GM19463 (cell line): ENCODE results near the gene ADGB.
"Not testable (repeated sequence)": the region's sequence is repeated elsewhere in the genome, so short reads cannot be mapped to it uniquely, and the experiment has no call there.

ENCODE experiments used
- ATAC-seq: cut with Tn5 transposase; IDR thresholded peaks from one replicate; pipeline ENCODE4 v1.9.1; 2021; ENCODE audit warnings: mild to moderate bottlenecking, moderate library complexity; ENCODE audit not compliant: unreplicated experiment

Gene ADGB

DNA sequence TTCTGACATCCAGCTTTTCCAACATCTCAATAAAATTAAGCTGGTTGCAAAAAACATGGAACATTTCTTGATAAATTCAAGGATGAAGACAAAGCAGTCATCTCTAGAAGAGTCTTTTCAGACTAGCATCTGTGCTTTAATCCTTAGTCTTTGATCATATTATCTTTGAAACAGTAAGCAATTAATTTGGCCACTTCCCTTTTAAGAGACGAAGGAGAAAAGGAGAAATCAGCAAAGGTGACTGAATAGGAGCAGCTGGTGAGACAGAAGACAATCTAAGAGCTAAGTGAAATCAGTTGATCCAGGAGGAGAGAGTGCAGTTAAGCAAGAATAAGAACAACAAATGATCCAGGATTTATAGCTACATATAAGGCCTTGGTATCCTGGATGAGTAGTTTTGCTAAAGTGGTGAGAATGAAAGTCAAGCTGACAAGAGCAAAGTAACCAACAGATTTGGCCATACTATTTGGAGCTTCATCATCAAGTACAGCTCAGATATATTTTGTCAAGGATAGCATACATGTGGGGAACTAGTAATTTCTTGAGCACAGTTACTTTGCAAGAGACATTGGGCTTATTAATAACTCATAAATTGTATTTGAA is 215.5 kb downstream of the ADGB start:
- no peak for ATAC-seq

DNA sequence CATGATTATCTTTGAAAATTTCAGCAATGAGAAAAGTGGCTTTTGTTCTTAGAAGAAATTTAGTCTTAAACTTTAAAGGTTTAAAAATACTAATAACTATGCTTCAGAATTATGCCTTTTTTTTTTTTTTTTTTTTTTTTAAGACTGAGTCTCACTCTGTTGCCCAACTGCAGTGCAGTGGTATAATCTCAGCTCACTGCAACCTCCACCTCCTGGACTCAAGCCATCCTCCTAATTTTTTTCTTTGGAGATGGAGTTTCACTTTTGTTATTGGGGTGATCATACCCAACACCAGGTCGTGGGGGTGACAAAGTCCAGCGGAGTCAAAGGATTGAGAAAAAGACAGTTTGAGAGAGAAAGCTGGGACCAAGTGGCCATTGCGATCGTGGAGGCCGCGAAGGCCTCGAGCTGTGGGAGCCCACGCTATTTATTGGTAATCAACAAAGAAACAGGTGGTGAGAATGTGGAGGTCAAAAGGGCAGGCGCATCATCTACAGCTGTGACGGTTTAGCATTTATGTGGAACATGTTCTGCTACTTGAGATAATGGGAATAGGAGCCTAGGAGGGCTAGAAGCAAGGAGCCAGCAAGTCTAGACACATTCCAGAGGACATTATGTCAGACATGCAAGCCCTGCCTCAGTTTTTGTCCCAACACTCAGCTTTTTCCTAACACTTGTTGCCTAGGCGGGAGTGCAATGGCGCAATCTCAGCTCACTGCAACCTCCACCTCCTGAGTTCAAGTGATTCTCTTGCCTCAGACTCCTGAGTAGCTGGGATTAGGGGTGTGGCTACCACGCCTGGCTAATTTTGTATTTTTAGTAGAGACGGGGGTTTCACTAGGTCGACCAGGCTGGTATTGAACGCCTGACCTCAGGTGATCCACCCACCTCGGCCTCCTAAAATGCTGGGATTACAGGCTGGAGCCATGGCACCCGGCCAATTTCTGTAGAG is 217.0 kb downstream of the ADGB start:
- not testable (repeated sequence) for ATAC-seq

DNA sequence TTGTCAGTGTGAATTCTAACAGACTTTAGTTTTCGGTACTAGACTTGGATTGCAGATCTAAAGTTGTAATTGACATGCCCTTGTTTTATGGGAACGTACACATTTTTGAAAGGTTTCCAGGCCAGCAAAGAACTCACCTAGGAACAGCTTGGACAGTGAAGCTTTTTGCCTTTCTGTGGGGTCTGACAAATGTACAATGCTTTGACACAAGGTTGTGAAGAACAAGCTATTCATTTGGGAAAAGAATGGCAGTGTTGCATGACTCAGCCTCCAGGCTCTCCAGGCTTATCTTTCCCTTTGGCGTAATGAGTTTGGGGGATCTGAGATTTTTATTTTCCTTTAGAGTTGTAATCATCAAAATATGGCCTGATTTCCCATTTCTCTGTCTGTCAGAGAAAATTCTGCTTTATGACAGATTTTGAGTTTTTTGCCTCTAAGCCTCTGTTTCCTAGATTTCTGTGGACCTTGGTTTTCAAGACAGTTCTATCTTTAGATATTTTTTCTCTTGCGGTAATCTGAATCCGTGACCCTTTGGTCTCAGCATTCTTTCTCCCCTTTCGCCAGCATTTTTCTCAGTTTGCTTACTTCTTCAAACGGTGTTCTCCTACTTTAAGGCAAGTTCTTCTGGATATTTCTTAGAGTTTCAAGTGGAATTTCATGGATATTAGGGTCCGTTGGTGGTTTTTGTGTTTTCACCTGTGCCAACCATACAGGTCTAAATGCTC is 221.0 kb downstream of the ADGB start:
- ATAC-seq: no peak

DNA sequence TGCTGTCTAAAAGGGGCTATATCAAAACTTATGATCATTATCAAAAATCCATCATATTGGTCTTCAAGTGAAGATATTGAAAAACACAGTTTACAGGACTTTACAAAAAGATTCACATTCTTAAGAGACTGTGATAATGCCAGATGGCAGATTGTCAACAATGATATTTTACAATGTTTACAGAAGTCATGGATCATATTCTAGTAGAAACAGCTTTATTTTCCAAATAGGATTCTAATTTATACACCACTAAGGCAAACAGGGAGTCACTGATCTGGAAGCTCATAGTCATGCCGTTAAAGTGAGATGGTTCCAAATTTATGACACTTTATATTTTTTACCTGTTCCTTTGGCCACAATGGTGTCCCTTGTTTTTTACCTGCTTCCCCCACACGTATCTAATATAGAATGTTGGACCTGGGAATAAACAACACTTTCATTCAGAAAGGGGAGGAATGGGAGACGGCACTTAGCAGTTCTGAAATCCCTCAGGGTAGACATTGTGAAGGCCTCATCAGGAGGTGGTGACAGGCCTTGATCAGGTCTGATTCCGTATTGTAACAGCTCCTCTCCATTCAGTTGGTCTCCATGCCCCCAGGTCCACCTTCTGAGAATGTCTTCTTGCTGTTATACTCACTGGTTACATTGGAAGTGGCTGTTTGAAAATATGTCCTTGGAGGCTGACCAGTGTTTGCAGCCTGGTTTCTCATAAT is 228.6 kb downstream of the ADGB start:
- no peak for ATAC-seq

DNA sequence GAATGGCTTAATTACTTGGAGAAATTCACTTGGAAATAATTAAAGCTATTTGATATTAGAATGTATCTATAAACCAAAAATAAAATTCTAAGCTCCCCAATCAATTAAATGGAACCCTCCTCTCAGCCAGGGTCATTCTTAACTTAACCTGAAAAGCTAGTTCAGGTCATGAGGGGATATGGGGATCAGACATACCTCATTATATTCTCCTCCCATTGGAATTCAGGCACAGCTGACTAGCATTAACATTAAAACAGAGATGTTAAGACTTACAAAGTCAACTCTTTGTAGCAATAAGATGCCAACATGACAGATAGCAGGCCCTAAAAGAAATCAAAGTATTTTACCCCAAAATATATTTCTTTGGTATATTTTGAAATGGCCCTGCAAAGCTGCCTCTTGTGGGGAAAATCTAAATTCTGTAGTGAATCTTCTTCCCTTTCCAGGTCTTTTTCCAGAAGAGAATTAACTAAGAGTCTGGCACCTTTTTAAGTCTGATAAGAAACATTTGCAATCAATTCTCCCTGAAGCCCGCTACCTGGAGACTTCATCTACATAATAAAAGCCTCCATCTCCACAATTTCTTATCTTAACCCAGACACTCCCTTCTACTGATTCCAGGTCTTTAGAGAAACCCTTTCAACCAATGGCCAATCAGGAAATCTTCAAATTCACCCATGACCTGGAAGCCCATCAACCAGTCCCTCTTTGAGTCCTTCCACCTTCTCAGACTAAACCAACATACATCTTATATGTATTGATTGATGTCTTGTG is 231.2 kb downstream of the ADGB start:
- no peak for ATAC-seq

DNA sequence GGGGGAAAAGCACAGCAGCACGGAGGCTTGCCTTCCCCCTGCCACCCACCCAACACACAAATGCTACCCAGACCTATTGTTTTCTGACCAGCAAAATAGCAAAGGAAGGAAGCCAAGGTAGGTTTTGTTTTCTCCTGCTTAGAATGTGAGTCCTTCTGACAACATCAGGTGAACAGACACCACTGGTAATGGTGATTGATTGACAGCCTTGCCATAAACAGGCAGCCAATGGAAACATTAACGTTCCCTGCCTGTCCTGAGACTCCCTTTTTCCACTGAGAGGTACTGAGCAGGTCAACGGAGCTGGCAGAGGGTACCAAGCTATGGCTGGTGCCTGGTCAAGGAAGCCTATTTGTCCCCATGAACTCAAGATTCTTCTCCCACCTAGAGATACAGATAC is 234.4 kb downstream of the ADGB start:
- ATAC-seq: no peak

DNA sequence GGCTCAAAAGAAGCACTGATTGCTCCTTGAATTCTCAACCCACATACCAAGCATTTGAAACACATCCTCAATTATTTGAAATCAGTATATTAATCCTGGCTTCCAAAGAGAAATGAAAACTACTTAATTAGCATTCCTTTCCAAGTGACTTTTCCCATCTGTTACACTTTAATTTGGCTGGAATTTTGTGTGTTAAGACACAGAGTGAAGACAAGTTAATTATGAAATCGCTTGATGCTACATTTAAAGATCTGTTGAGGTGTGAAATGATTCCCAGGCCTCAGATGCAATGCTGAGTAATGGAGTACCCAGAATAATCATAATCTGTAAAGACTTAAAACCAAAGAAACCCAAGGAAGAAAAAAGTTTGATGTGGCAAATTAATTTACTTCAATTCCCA is 241.4 kb downstream of the ADGB start:
- ATAC-seq: no peak

DNA sequence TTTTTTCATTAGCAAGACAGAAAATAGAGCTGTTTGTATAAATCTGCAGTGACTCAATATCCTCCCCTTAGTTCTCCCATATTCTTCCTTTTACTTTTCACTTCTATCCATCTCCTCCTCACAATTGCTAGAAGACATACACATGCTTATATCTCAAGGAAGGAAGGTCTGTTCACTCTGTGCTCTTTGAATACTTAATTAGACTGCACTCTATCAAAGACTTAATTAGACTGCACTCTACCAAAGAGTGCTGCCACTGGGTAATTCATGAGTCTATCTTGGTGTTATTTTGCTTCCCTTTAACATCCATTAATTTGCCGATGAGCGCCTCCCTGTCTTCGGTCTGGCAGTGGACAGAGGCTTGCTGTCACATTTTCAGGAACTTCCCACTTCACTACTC is 241.9 kb downstream of the ADGB start:
- ATAC-seq: no peak

DNA sequence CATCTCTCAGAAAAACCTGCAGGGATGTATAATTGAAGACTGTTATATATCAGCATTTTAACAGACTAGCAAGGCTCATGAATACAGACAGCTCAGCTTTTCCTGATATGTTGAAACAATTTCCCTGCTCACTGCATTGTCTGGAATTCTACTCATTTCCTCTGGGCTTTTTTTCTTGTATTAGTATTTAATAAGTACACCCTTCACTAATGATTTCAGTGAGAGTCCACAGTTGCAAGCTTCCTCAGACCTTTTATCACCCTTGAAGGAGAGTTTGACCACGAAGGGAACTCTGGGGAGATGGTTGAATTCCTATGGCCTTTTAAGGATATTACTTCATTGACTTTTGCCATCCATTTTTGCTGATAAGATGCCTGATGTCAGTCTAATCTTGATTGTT is 248.7 kb downstream of the ADGB start:
- ATAC-seq: no peak

GRCh38 chr6:146850238-146850896 is 251.6 kb downstream of the ADGB start:
- ATAC-seq: peak; percentile 50

DNA sequence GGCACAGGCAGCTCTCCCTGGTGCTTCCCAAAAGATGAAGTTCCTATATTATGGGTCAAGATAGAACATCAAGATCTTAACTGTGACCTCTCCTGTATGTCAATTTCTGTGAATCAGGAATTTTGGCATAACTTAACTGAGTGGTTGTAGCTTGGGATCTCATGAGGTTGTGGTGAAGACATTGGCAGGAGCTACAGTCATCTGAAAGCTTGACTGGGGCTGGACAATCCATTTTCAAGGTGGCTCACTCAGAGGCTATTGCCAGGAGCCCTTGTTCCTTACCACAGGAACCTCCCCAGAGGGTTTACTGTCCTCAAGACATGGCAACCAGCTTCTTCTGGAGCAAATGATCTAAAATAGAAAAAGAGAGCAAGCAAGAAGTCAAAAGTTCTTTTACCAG is 252.2 kb downstream of the ADGB start:
- no peak for ATAC-seq

- ATAC-seq: no peak
Observed at GRCh38 chr6:146851837-146852236, 253.1 kb downstream of the ADGB start.

DNA sequence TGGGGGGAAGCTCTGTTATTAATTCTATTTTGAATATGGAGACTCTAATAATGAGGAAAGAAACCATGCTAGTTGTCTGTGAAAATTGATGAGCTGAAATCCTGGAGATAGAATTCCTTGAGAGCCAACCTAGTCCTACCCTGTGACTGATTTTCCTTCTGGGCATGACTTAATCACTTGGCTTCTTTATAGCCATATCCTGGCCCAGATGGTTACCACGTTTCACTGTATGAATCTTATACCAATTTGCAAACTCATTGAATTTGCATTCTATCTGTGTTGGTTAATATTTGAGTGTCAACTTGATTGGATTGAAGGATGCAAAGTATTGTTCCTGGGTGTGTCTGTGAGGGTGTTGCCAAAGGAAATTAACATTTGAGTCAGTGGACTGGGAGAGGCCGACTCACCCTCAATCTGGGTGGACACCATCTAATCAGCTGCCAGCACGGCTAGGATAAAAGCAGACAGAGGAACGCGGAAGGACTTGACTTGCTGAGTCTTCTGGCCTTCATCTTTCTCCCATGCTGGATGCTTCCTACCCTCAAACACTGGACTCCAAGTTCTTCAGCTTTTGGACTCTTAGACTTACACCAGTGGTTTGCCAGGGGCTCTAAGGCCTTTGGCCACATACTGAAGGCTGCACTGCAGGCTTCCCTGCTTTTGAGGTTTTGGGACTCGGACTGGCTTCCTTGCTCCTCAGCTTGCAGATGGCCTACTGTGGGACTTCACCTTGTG is 255.9 kb downstream of the ADGB start:
- ATAC-seq: not testable (repeated sequence)

DNA sequence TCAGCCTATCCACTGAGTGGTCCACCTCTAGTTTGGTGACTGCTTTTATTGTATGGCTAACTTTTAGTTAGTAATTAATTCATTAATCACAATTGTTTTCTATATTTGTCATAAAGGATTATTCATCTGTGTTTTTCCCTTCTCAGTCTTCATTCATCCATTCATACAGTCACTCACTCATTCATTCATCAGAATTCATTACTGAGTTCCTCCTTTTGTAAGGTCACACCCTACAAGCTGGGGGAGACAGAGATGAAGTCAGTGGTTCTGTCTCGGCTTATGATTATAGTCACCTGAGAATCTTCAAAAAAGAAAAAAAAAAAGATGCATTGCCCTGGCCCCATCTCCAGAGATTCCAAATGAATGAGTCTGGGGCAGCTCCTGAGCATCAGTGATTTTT is 257.1 kb downstream of the ADGB start:
- ATAC-seq: peak; percentile 9

- ATAC-seq: peak; percentile 63
Observed at GRCh38 chr6:146856296-146856695, 257.5 kb downstream of the ADGB start.

GRCh38 chr6:146857180-146857979 is 258.6 kb downstream of the ADGB start:
- peak; percentile 83 for ATAC-seq

DNA sequence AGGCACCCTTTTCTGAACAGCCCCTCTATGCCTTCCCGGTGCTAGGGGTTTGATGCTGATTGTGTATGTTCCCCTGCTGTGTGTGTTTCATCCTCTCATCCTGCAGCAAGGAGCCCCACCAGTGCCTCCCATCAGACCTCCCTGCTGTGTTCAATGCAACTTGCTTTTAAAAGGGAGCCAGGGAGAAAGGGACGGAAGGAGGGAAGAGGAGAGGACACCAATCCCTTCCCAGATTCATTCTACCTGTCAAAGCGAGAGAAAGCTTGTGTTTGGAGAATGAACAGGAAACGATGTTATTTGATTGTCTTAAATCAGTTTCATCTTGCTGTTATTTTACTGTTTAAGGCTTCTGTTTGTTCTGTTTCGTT is 259.2 kb downstream of the ADGB start:
- ATAC-seq: peak; percentile 6

DNA sequence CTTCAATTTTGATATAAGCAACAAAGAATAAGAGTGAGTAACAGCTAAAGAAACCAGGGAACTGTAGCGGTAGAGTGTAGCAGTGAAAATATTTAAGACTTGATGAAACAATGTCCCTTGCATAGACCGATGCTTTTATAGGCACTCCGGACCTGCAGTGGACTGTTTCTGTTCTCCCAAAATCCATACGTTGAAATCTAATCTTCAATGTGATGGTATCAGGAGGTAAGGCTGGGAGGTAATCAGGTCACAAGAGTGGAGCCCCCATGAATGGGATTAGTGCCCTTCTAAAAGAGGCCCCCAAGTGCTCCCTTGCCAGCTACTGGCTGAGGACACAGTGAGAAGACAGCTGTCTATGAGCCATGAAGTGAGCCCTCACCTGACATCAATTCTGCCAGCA is 260.4 kb downstream of the ADGB start:
- ATAC-seq: no peak
